HT1080 (cell line): ENCODE results near the gene OCA2. TPM values are rescaled to one million over a fixed set of nuclear protein-coding genes. Genes with fewer than 3 reads are reported as not detected.
A peak's percentile ranks its signal among the peaks of the same experiment; 100 is the strongest.

Source experiments
- DNase-seq: peaks from one replicate; pipeline ENCODE4 v3.0.0-alpha.2; 2015; ENCODE audit warnings: low read depth
- total RNA-seq: library from RNA; depleted of rRNA; stranded (reverse); fragments of >200 nt; shearing (Covaris generic); gene quantifications from 2 replicates; pipeline ENCODE4 v1.2.3, GENCODE V29; 2014

Gene OCA2
- total RNA-seq, 1 experiment from 2014 or later: not detected

DNA sequence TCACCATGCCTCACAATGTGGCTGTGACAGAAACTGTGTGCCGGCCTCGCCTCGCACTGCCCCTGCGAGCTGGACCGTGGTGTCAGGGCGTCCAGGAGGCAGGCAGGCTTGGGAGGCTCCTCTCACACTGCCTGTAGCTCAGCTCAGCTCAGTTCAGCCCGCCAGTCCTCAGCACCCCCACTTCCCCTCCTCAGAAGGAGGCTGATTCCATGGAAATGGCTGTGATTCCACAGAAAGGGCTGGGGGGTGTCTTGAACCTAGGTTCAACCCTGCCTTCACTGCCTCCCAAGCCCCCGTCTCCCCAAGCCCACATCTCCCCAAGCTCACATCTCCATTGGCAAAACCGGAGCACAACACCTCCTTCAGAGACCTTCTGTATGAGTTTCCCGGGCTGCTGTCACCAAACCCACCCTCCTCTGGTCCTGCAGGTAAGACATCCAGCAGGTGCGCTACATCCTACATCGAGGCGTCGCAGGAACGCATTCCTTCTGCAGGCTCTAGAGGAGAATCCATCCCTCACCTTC, 94.0 kb downstream of the OCA2 start:
- no peak for DNase-seq

DNA sequence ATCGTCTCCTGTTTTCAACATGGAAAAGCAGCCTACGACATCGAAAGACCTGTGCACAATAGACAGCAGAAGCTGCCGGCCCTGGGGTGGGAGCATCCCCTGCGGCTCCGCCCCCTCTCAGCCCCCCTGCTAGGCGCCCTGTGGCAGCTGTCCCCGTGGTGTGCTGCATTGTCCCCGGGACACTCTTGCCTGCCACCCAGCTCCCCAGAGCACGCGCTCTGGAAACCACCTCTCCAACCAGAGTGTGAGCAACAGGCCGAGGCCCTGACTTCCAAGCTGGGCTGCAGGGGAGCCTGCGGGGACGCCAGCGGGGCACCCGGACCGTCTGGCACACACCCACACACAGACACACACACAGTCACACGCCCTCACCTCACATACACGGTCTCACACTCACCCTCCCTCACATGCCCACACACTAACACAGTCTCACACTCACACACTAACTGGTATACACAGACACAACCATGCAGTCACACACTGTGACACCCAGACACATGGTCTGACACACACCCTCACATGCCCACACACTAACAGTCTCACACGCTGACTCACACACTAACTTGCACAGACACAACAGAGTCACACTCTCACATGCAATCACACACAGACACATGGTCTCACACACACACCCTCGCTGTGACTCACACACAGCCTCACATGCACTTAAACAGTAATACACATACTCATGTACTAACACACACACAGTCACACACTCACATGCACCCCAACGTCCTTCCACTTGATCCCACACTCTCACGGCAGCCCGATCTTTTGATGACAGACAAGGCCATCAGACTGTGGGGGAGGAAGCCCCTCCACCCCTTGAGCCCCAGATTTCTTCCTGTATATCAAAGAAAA, 94.7 kb downstream of the OCA2 start:
- DNase-seq: no peak

DNA sequence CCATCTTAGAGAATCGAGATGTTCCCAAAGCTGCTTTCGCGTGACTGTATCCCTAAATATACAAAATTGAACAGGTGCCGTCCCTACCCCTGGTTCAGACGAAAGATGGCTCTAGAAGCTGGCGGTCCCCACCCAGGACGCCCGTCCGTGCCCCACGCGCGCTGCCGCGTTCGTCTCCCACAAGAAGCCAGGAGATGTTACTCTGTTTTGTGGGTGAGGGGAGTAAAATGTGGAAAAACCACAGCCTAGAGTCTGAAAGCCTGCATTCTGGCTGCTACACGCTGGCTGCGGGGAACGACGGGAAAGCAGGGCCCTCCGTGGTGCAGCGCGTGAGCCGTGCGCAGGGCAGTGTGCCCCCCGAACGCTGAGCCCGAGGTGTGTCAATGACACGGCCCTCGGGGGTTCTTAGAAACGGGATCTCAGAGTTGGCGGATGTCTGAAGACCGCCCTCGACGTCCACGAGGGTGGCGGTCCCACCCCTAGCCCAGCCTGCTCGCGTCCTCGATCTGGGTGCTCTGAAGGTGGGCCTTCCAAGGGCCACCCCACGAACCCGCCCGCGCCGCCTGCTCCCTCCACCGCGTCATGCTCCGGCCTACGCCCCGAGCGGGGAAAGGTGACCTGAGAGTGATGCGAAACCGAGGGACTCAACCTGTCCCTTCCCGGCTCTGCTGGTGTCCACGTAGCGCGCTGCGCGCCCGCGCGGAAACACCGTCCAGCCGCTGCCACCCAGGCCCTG, 95.6 kb downstream of the OCA2 start:
- no peak for DNase-seq

DNA sequence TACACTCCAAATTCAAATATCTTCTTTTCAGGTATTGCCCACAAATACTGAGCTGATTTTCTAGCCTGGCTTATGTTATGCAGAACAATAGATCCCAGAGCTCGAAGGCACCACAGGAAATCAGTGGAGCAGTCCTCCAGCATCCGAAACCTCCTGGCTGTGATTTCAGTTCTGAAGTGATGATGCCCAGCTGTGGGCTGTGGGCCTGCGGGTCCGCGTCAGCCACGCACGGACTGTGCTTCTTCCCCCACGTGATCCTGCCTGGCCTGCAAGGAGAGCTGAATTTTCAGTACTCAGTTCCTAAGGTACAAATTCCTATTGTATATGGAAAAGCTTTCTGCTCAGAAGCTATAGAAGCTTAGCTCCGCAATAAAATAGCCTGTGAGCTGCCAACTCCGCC, 96.2 kb downstream of the OCA2 start:
- no peak for DNase-seq

DNA sequence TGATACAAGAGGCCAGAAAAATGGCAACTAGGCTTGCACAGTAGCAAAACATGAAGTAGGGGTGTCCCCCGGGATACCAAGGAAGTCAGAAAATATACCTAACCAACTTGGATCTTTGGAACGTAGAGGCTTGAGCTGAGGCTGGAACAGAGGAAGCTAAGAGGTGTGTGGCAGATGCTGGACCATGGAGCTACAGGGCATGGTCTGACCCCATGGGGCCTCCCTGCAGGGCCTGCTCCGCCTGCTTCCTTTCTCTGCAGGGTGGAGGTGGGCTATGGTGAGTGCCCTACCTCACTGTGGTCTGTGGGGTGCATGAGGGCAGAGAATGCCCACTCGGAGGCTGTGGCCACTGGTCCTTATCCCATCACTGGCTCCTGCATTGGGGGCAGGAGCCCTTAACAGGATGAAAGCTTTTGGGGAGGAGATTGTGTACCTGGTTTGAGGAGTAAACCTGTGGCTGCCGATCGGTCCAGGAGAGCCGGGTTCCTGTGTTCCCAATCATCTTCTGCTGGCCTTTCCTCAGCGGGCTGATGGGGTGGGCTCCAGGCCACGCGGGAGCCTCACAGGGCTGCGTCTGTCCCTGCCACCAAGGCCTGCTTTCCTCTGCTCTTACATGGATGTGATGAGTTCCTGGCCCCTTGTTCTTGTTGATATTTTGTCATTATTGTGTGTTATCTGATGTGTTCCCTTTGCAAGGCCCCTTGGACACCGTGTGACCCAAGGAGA, 96.8 kb downstream of the OCA2 start:
- DNase-seq: no peak

DNA sequence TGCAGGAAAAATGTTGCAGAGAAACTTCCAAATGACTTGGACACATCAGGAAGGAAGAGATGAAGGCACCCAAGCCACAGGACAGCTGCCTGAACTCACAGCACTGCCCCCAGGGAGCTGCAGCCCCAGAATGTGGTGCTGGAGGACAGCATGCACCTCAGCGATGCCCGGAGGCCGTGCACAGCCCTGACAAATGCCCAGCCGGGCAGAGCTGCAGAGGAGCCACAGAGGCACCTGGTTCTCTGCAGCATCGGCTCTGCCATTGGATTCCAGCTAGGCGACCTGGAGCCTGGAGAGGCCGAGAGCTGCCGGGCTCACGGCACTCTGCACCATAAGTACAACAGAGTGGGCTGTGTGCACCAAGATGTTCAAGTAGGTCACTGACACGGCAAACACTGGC, 97.5 kb downstream of the OCA2 start:
- no peak for DNase-seq

DNA sequence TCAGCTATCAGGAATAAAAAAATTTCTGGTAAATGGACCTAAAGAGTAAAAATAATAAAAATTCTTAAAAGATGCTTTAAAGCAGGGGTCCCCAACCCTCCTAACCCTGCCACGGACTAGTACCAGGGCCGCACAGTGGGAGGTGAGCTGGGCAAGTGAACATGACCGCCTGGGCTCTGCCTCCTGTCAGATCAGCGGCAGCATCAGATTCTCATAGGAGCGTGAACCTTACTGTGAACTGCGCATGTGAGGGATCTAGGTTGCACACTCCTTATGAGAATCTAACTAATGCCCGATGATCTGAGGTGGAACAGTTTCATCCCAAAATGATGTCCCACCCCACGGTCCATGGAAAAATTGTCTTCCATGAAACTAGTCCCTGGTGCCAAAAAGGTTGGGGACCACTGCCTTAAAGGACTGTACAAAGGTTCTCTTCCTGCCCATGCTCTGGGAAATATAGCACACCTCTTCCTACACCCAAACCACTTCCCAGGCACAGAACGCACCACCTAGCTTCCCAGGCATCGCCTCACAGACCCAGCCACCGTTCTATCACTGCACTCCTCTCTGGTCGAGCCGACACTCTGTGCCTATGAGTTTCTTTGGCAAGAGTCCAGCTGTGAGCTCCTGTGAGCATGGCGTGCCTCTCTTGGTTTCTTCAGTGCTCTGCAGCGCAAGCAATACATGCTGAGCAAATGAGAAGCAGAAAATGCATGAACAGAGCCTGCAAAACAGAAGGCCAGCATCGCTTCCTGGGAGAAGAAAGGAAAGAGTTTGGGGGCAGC, 104.9 kb downstream of the OCA2 start:
- DNase-seq: no peak

DNA sequence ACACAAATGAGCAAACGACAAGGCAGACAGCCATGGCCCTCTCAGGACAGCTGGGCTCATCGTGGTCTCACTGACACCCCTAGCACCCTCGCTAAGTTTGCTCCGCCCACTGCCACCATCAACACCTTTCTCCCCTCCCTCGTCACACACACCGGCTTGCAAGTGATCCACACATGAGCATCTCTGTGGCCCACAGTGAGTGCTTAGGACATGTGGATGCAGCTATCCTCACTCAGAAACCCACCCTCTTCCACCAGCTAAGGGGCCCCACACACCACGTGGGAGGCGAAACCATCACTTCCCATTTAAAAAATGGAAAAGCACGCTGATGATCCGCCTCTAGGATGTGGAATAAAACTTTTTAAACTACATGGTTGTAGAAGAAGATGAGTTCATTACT, 105.6 kb downstream of the OCA2 start:
- DNase-seq: no peak

DNA sequence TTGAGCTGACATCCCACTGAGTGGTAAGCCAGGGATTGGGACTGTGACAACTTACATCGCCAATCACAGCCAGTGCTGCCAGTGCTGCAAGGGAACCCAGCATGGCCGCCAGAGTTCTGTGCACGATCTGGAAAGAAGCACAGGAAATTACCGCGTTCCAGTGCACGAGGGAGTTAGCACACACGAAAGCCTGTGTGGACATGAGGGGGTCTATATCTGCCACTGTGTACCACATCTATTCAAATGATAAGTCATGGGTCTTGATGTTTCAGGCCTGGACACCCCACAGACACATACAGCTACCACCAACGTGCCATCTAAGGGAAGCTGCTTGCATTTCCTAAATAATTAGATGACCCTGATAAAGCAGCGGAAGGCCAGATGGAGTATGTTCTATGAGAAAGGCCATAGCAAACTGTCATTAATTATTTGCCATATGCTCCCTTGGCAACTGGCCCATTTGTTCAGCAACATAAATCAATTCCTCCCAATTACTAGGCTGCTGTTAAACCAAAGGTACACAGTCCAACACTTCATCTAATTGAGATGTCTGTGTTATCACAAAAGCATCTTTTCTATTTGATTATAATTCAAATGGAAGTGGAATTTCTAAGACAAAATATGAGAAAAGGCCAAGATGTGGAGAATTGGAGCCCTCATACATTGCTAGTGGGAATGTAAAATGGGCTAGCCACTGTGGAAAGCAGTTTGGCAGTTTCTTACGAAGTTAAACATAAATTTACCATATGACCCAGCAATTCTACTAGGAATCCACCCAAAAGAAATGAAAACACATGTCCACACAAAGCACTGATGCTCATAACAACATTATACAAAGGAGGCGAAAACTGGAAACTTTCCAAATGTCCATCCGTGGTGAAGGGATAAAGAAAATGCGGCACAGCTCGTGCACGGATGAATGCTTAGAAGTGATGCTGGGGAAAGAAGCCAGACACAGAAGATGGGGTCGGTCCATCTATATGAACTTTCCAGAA, 108.3 kb downstream of the OCA2 start:
- DNase-seq: no peak

DNA sequence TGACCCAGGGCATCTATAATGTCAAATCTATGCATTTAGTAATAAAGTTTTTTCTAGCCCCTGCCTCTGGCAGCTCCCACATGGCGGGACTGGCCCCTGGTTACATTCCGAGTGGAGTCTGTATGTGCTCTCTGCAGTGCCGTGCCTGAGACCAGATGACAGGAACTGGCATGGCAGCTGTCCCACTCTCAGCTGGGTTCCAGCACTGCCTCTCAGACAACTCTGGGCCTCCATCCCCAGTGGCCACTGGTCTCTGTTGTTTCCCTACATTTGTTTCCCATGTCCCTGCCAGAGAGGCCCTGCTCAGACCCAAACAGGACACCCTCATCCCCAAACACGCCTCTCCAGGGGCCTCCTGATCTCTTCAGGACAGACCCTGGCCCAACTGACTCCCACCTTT, 109.3 kb downstream of the OCA2 start:
- no peak for DNase-seq

DNA sequence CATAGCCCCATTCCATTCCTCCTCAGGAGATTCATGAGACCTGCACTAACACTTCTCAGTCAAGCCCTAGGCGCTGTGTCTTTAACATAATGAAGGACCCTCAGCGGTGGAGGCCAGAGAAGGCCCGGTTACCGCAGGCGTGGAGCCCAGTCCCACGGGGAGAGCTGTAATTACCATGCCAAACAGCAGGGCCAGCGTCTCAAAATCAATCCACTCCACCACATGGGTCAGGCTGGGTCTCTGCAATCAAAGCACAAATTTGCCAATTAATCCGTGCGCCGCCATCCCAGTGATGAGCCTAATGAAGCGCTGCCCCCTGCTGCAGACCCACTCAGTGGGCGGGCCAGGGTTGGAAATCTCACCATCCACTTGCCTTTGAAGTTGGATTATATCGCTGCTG, 109.7 kb downstream of the OCA2 start:
- DNase-seq: no peak

DNA sequence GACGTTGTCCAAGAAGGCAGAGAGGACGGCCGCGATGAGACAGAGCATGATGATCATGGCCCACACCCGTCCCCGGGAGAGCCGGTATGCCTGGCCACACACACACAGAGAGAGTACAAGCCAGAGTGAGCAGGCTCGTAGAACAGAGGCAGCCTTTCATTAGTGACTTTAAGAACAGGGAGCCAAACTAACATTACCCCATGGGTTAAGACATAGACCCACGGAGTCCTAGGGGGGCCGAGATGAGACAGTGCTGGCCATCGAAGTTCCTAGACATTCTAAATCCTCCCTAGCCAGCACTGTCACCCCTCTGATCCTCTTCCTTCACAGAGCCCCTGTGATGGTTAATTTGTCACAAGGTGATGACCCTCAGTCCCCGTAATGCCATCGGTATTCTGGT, 114.0 kb downstream of the OCA2 start:
- DNase-seq: no peak

DNA sequence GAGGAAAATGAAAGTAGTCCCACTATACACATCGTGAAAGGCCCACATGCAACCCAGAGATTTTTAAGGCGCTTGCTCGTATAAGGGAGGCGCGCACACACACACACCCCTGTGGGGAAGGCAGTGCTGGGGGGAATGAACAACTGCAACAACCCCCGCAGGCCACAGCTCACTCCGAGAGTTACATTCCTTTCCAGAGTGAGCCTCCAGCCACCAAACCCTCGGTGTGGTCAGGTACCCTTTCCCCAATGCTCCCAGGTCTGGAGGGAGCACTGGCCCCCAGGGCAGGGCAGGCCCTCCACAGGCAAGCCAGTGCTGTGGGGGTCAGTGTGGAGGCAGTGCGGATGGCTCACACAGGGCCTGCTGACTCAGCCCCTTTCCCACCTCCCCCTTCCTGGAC, 115.6 kb downstream of the OCA2 start:
- no peak for DNase-seq

DNA sequence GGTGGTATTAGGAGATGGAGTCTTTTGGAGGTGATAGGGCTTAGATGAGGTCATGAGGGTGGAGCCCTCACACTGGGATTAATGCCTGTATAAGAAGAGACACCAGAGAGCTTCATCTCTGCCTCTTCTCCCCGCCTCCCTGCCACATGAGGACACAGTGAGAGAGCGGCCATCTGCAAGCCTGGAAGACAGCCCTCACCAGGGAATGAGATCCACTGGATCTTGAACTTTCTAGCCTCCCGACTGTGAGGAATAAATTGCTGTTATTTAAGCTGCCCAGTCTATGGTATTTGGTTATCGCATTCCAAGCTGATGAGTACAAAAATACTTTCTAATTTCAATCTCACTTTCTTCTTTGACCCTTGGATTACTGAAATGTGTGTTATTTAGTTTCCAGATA, 121.4 kb downstream of the OCA2 start:
- DNase-seq: no peak

DNA sequence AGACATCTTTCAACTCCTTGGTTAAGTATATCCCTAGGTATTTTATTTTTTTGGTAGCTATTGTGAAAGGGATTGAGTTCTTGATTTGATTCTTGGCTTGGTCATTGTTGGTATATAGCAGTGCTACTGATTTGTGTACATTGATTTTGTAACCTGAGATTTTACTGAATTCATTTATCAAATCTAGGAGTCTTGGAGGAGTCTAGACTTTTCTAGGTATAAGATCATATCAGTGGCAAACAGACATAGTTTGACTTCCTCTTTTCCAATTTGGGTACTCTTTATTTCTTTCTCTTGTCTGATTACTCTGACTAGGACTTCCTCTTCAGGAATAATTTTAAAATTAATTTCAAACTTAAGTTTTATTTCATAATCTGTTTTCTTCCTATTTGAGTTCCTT, 125.2 kb downstream of the OCA2 start:
- DNase-seq: no peak

DNA sequence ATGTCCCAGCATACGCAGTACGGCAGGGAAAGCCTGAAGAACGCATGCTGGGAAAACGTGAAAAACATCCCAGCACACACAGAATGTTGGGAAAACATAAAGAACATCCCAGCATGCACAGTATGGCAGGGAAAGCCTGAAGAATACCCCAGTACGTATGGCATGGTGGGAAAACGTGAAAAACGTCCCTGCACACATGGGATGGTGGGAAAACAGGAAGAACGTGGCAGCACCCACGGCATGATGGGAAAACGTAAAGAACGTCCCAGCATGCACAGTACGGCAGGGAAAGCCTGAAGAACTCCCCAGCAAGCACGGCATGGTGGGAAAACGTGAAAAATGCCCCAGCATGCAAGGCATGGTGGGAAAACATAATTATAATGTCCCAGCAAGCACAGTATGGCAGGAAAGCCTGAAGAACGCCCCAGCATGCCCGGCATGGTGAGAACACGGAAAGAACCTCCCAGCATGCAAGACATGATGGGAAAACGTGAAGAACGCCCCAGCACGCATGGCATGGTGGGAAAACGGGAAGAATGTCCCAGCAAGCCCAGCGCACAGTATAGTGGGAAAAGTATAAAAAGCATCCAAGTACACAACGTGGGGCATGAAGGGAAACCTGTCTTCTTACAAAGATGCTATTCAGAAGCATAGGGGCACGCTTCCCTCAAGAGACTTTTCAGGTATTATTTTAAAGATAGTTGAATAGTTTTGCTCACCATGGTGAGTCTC, 128.3 kb downstream of the OCA2 start:
- DNase-seq: peak; percentile 68

DNA sequence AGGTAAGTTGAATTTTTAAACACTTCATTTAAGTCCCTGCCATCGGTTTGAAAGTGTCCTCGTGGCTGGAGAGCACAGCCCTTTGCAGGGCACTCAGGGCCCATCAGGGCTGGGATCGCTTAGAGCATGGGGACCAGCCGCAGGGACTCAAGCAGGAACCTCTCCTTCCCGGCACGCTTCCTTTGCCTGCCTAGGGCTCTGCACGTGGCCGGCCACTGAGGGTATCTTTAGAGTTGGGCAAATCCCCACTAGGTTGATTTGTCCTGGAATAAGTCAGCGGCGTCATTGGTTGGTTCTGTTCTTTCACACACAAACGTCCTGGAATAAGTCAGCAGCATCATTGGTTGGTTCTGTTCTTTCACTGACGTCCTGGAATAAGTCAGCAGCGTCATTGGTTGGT, 131.6 kb downstream of the OCA2 start:
- no peak for DNase-seq

DNA sequence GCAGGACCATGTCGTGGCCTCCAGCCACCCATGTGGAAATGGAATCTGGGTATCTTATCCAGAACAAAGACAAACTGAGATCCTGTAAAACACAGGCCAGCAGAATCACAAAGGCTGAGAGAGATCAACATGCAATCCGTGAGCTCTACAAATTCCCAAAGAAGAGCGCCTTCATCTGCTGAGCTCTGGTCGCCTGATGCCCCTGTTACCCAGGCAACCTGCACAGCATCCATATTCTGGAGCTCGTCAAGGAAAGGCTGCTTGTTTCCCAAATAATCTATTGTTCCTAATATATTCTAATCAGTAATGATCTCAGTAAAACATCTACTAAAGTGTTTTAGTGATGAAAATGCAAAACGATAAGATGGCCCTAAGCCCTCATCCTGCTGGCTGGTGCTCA, 133.6 kb downstream of the OCA2 start:
- DNase-seq: no peak

DNA sequence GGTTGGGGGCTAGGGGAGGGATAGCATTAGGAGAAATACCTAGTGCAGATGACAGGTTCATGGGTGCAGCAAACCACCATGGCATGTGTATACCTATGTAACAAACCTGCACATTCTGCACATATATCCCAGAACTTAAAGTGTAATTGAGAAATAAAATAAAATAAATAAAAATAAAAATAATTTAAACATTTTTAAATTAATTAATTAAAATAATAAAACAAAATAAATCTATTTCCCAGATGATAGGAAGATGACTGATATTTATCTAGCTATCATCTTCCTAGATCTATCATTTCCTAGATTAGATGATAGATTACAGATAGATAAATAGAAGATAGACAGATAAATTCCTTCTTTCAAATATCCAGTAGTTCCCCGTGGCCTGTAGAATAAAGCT, 137.3 kb downstream of the OCA2 start:
- DNase-seq: no peak
